ENCODE results near the gene ZNF181. TPM values are rescaled to one million over a fixed set of nuclear protein-coding genes. Genes with fewer than 3 reads are reported as not detected.

Gene ZNF181
- polyA plus RNA-seq, 1 of the 3 experiments (the other 2 are of a cell fraction), result 8.1 TPM

DNA sequence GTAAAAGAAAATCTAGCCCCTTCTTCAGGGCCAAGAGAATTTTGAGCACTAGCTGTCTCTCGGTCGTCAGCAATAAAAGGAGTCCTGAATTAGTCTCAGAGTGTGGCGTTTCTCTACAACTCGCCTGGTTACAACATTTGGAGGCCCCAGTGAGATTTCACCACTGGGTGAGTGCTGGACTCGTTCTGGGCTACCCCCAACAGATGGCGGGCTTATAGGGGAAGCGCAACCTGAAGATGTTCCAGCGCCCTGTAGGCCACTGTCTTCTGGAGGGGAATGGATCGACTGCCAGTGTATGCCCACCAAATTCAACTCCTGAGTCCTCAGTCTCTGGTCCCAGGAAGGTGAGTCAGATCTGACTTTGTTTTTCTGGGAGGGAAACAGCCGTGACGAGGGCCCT, 11.7 kb upstream of the ZNF181 start:
- POLR2A ChIA-PET, result no interaction called here
- 24% methylated on average over 10 of the region's 11 CpGs for WGBS (ENCODE audit: low lambda C conversion rate)
- no peak for DNase-seq

DNA sequence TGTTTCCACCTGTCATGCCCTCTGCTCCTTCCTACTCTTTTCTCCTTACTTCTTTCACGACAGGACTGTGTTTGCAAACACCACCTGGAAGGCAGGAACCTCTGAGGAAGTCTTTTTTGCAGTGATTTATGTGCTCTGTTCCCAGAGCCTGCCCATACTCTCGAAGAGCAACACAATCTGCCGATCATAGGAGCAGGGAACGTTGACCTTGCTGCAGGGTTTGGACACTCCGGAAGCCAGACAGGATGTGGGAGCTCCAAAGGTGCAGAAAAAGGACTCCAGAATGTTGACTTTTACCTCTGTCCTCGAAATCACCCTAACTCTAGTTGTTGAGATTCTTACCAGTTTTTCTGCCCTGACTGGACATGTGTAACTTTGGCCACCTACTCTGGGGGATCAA, 8.6 kb upstream of the ZNF181 start:
- H3K36me3 ChIP-seq (replicated peaks in 1 of 2; ENCODE audit: control insufficient read depth in 1 of 2, insufficient read depth in 2 of 2, low read length in 1 of 2), result no peaks in the 10 kb centered on the region
- H3K27me3 ChIP-seq (ENCODE audit: insufficient read depth), result no peaks in the 10 kb centered on the region; the same call in 1 of the 2 replicates
- H3K4me1 ChIP-seq (ENCODE audit: control insufficient read depth in 1 of 2, insufficient read depth in 2 of 2, low read depth in 1 of 2, low read length in 1 of 2), result no peaks in the 10 kb centered on the region
- 14% methylated on average over 6 of the region's 6 CpGs for WGBS (ENCODE audit: low lambda C conversion rate)
- POLR2A ChIA-PET, result interaction anchor here (1.0 kb wide), 1 partner anchor 201 kb away, joined by 3 read pairs; the partner anchor contains the start of gene ZNF30
- no peak overlapping the region for H3K9ac ChIP-seq
- H4K20me1 ChIP-seq (ENCODE audit: insufficient read depth), result no peaks in the 10 kb centered on the region
- no peak overlapping the region for H2AFZ ChIP-seq (ENCODE audit: low read depth)
- CTCF ChIA-PET, result interaction anchor here (1.9 kb wide), 1 partner anchor 12 kb away, joined by 6 read pairs; no protein-coding TSS in a partner anchor
- no peak overlapping the region for H3K4me3 ChIP-seq (ENCODE audit: low read depth in 2 of 2, low read length in 1 of 2)
- H3K79me2 ChIP-seq (ENCODE audit: insufficient read depth), result no peaks in the 10 kb centered on the region
- no peak for DNase-seq
- H3K9me3 ChIP-seq, result no peaks in the 10 kb centered on the region
- TF ChIP-seq TCF12 (IDR thresholded peaks at IDR 0.05), result no peak
- no peak for TF ChIP-seq NRF1 (IDR thresholded peaks at IDR 0.05; ENCODE audit: low read depth, low read length)
- no peak for TF ChIP-seq FOXJ3 (CRISPR knock-in tag; IDR thresholded peaks at IDR 0.05)
- TF ChIP-seq, protein P1, sequence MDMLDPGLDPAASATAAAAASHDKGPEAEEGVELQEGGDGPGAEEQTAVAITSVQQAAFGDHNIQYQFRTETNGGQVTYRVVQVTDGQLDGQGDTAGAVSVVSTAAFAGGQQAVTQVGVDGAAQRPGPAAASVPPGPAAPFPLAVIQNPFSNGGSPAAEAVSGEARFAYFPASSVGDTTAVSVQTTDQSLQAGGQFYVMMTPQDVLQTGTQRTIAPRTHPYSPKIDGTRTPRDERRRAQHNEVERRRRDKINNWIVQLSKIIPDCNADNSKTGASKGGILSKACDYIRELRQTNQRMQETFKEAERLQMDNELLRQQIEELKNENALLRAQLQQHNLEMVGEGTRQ (IDR thresholded peaks at IDR 0.05; ENCODE audit: borderline replicate concordance, low read depth, low read length), result no peak
- no peak for TF ChIP-seq ELF1 (IDR thresholded peaks at IDR 0.05)
- no peaks in the 10 kb centered on the region for H3K9me2 ChIP-seq
- H3F3A ChIP-seq (replicated peaks; ENCODE audit: insufficient read depth), result no peaks in the 10 kb centered on the region
- H3K4me2 ChIP-seq, result no peak overlapping the region
- no peak overlapping the region for H3K27ac ChIP-seq (ENCODE audit: low read depth in 2 of 2, low read length in 1 of 2)

More for the DNA sequence above, 11.7 kb upstream of the ZNF181 start:
- Histone ChIP-seq H3K4me3 (ENCODE audit: low read depth in 2 of 2, low read length in 1 of 2) (no peak overlapping the region), H3F3A (replicated peaks; ENCODE audit: insufficient read depth) (no peaks in the 10 kb centered on the region), H3K36me3 (replicated peaks in 1 of 2; ENCODE audit: control insufficient read depth in 1 of 2, insufficient read depth in 2 of 2, low read length in 1 of 2) (no peaks in the 10 kb centered on the region), H3K4me1 (ENCODE audit: control insufficient read depth in 1 of 2, insufficient read depth in 2 of 2, low read depth in 1 of 2, low read length in 1 of 2) (no peaks in the 10 kb centered on the region), H3K79me2 (ENCODE audit: insufficient read depth) (no peaks in the 10 kb centered on the region), H3K4me2 (no peak overlapping the region), H3K9me2 (no peaks in the 10 kb centered on the region), H4K20me1 (ENCODE audit: insufficient read depth) (no peaks in the 10 kb centered on the region), H3K27me3 (ENCODE audit: insufficient read depth) (no peaks in the 10 kb centered on the region; the same call in 1 of the 2 replicates), H2AFZ (ENCODE audit: low read depth) (no peak overlapping the region), H3K27ac (ENCODE audit: low read depth in 2 of 2, low read length in 1 of 2) (no peak overlapping the region), H3K9ac (no peak overlapping the region), H3K9me3 (no peaks in the 10 kb centered on the region)
- CTCF ChIA-PET, result interaction anchor here (0.6 to 0.9 kb wide), 2 partner anchors 23 to 357 kb away, joined by 3 to 4 read pairs; no protein-coding TSS in a partner anchor
- TF ChIP-seq, protein P2, sequence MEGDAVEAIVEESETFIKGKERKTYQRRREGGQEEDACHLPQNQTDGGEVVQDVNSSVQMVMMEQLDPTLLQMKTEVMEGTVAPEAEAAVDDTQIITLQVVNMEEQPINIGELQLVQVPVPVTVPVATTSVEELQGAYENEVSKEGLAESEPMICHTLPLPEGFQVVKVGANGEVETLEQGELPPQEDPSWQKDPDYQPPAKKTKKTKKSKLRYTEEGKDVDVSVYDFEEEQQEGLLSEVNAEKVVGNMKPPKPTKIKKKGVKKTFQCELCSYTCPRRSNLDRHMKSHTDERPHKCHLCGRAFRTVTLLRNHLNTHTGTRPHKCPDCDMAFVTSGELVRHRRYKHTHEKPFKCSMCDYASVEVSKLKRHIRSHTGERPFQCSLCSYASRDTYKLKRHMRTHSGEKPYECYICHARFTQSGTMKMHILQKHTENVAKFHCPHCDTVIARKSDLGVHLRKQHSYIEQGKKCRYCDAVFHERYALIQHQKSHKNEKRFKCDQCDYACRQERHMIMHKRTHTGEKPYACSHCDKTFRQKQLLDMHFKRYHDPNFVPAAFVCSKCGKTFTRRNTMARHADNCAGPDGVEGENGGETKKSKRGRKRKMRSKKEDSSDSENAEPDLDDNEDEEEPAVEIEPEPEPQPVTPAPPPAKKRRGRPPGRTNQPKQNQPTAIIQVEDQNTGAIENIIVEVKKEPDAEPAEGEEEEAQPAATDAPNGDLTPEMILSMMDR (IDR thresholded peaks at IDR 0.05), result no peak
- TF ChIP-seq, protein P1 (IDR thresholded peaks at IDR 0.05; ENCODE audit: borderline replicate concordance, low read depth, low read length), result no peak
